Activated T-cell treated with anti-CD3 and anti-CD28 coated beads for 48 hours (primary cell): ENCODE results near the gene BTBD7.
"Not testable (repeated sequence)": the region's sequence is repeated elsewhere in the genome, so short reads cannot be mapped to it uniquely, and the experiment has no call there.

Experiments
- DNase-seq: peaks from one replicate; pipeline ENCODE4 v3.0.0-alpha.2; 2020; ENCODE audit warnings: low read depth

BTBD7 gene

GRCh38 chr14:93332853-93333630 lies at the start of gene BTBD7:
TSS of gene BTBD7 (minus strand) at chr14:93333036. CDS start at chr14:93296051, 36,985 bp downstream.
- peak; percentile 95 for DNase-seq

GRCh38 chr14:93381644-93382043 lies 48.8 kb upstream of the BTBD7 start:
- DNase-seq, result no peak

GRCh38 chr14:93379831-93380230 lies 47.0 kb upstream of the BTBD7 start:
- DNase-seq, result no peak

- DNase-seq, result no peak
These were observed 42.9 kb upstream of the BTBD7 start for GRCh38 chr14:93375673-93376156.

GRCh38 chr14:93369713-93370266 lies 37.0 kb upstream of the BTBD7 start:
- DNase-seq, result no peak

- no peak for DNase-seq
These were observed 36.3 kb upstream of the BTBD7 start for GRCh38 chr14:93368996-93369712.

GRCh38 chr14:93354873-93355272 lies 22.0 kb upstream of the BTBD7 start:
- not testable (repeated sequence) for DNase-seq

- DNase-seq, result no peak
These were observed 15.5 kb upstream of the BTBD7 start for GRCh38 chr14:93348292-93348691.

GRCh38 chr14:93347850-93348249 lies 15.0 kb upstream of the BTBD7 start:
- DNase-seq, result no peak

GRCh38 chr14:93346926-93347721 lies 14.3 kb upstream of the BTBD7 start, which contains the start of gene COX8C:
TSS of gene COX8C (plus strand) at chr14:93347182. CDS start at chr14:93347269, 87 bp downstream.
- no peak for DNase-seq

- DNase-seq, result no peak
These were observed 11.0 kb upstream of the BTBD7 start for GRCh38 chr14:93343797-93344196.

- no peak for DNase-seq
These were observed 10.4 kb upstream of the BTBD7 start for GRCh38 chr14:93343266-93343665.

GRCh38 chr14:93337884-93338283 lies 5.0 kb upstream of the BTBD7 start:
- no peak for DNase-seq

GRCh38 chr14:93337143-93337753 lies 4.4 kb upstream of the BTBD7 start:
- no peak for DNase-seq

- no peak for DNase-seq
These were observed 831 bp upstream of the BTBD7 start for GRCh38 chr14:93333631-93334103.

- peak; percentile 26 for DNase-seq
These were observed 411 bp downstream of the BTBD7 start for GRCh38 chr14:93332397-93332852.

- no peak for DNase-seq
These were observed 974 bp downstream of the BTBD7 start for GRCh38 chr14:93331728-93332396.

- DNase-seq, result no peak
These were observed 1.7 kb downstream of the BTBD7 start for GRCh38 chr14:93331002-93331727.

GRCh38 chr14:93330609-93331000 lies 2.2 kb downstream of the BTBD7 start:
- no peak for DNase-seq
